Prostate gland (tissue), 2 donors: ENCODE data around the gene ZP3.

Experiments
- CTCF ChIP-seq, 4 experiments: fragments of 200-600 bp in 2 of 4; fragments of 450-650 bp in 2 of 4; sonication (generic) in 2 of 4; IDR thresholded peaks; 1 replicate in 3 of 4; 2 replicates in 1 of 4; pipeline ENCODE4 v1.5.1; 2016 to 2019; ENCODE audit warnings: antibody characterized with exemption in 4 of 4, mild to moderate bottlenecking in 2 of 4, moderate library complexity in 2 of 4
- POLR2A ChIP-seq: fragments of 450-650 bp; IDR thresholded peaks from one replicate; pipeline ENCODE4 v1.6.1; 2016; ENCODE audit warnings: antibody characterized with exemption, mild to moderate bottlenecking

GRCh38 chr7:76381814-76382213 is 42.9 kb upstream of the ZP3 start:
- no peak for TF ChIP-seq POLR2A
- no peak for TF ChIP-seq CTCF (IDR thresholded peaks at IDR 0.05)
